WTC11 (cell line): Measurements from ENCODE around the gene LEF1. TPM values are rescaled to one million over a fixed set of nuclear protein-coding genes. Genes with fewer than 3 reads are reported as not detected.

Source experiments
- ATAC-seq: fragments of 200-7000 bp; cut with Tn5 transposase; 2 replicates; pipeline ENCODE4 v1.10.0; 2021; ENCODE audit warnings: mild to moderate bottlenecking, moderate library complexity
- CTCF ChIA-PET: fragments of 300-600 bp; sonication (Branson Sonifier 250); formaldehyde crosslinking; loops from one replicate; lab custom pipeline; 2021; ENCODE audit warnings: antibody characterized with exemption; lab: Charles Lee
- POLR2A ChIA-PET: fragments of 350-600 bp; sonication (Branson Sonifier 250); formaldehyde crosslinking; loops from one replicate; lab custom pipeline; 2021; ENCODE audit warnings: antibody characterized with exemption; lab: Charles Lee
- DNase-seq: peaks from one replicate; pipeline ENCODE4 v3.0.0; 2021; ENCODE audit warnings: low spot score
- H3K27ac Mint-ChIP-seq: 2 replicates; pipeline ENCODE4 v1.8.0; 2021; ENCODE audit warnings: mixed read lengths
- H3K27me3 Mint-ChIP-seq: 2 replicates; pipeline ENCODE4 v1.8.0; 2021; ENCODE audit warnings: low read depth, mild to moderate bottlenecking, moderate library complexity, mixed read lengths
- H3K36me3 Mint-ChIP-seq: 2 replicates; pipeline ENCODE4 v1.8.0; 2021; ENCODE audit warnings: mixed read lengths
- H3K4me1 Mint-ChIP-seq: 2 replicates; pipeline ENCODE4 v1.8.0; 2022; ENCODE audit warnings: mixed read lengths
- H3K4me3 Mint-ChIP-seq: 2 replicates; pipeline ENCODE4 v1.8.0; 2021; ENCODE audit warnings: mild to moderate bottlenecking, moderate library complexity, mixed read lengths
- H3K9me3 Mint-ChIP-seq: 2 replicates; pipeline ENCODE4 v1.8.0; 2021; ENCODE audit warnings: mixed read lengths
- ELF4 ChIP-seq: sonication (generic); formaldehyde crosslinking; IDR thresholded peaks from 2 replicates; pipeline ENCODE4 v1.8.1; 2022; ENCODE audit warnings: low read depth, mild to moderate bottlenecking, moderate library complexity, missing genetic modification reagents
- GABPB1 ChIP-seq: sonication (generic); formaldehyde crosslinking; IDR thresholded peaks from 2 replicates; pipeline ENCODE4 v1.8.1; 2023; ENCODE audit warnings: mild to moderate bottlenecking, missing genetic modification reagents
- GRHL2 ChIP-seq: fragments of 250-450 bp; sonication (Bioruptor Pico); IDR thresholded peaks from 2 replicates; pipeline ENCODE4 v1.8.0; 2022; ENCODE audit warnings: mild to moderate bottlenecking, moderate library complexity; ENCODE audit not compliant: insufficient replicate concordance, severe bottlenecking
- HMGA2 ChIP-seq: fragments of 250-450 bp; sonication (Bioruptor Pico); IDR thresholded peaks from 2 replicates; pipeline ENCODE4 v1.4.0; 2021; ENCODE audit warnings: mild to moderate bottlenecking, moderate library complexity
- NR1H2 ChIP-seq: sonication (generic); formaldehyde crosslinking; IDR thresholded peaks from 2 replicates; pipeline ENCODE4 v1.9.0; 2021; ENCODE audit warnings: mild to moderate bottlenecking, moderate library complexity, missing genetic modification reagents
- SMAD3 ChIP-seq: sonication (generic); formaldehyde crosslinking; IDR thresholded peaks from 2 replicates; pipeline ENCODE4 v1.8.0; 2022; ENCODE audit warnings: missing genetic modification reagents, mild to moderate bottlenecking, borderline replicate concordance
- SP1 ChIP-seq: sonication (generic); formaldehyde crosslinking; conservative IDR thresholded peaks from 2 replicates; pipeline ENCODE4 v1.8.1; 2022; ENCODE audit warnings: missing genetic modification reagents
- ZNF219 ChIP-seq: sonication (generic); formaldehyde crosslinking; IDR thresholded peaks from 2 replicates; pipeline ENCODE4 v1.8.0; 2023; ENCODE audit warnings: missing genetic modification reagents, mild to moderate bottlenecking, borderline replicate concordance
- ZNF423 ChIP-seq: fragments of 250-450 bp; sonication (Bioruptor Pico); IDR thresholded peaks from 2 replicates; pipeline ENCODE4 v2.1.2; 2022; ENCODE audit warnings: mild to moderate bottlenecking, moderate library complexity
- total RNA-seq: library from RNA; stranded (reverse); gene quantifications from 3 replicates; pipeline ENCODE4 v1.2.3, GENCODE V29; 2021
- TF ChIP-seq, protein P1 (sequence below): sonication (generic); formaldehyde crosslinking; IDR thresholded peaks from 2 replicates; pipeline ENCODE4 v1.8.0; 2023; ENCODE audit warnings: missing genetic modification reagents, mild to moderate bottlenecking, borderline replicate concordance
- TF ChIP-seq, protein P2 (sequence below): fragments of 250-450 bp; sonication (Bioruptor Pico); conservative IDR thresholded peaks from 2 replicates; pipeline ENCODE4 v1.9.0; 2021; ENCODE audit warnings: mild to moderate bottlenecking
- TF ChIP-seq, protein P3 (sequence below): sonication (generic); formaldehyde crosslinking; IDR thresholded peaks from 2 replicates; pipeline ENCODE4 v1.8.0; 2022; ENCODE audit warnings: missing genetic modification reagents
- TF ChIP-seq, protein P4 (sequence below): fragments of 250-450 bp; sonication (Bioruptor Pico); IDR thresholded peaks from 2 replicates; pipeline ENCODE4 v1.9.0; 2021; ENCODE audit warnings: mild to moderate bottlenecking, borderline replicate concordance
- TF ChIP-seq, protein P5 (sequence below): sonication (generic); formaldehyde crosslinking; IDR thresholded peaks from 2 replicates; pipeline ENCODE4 v1.8.1; 2023; ENCODE audit warnings: mild to moderate bottlenecking, moderate library complexity, missing genetic modification reagents
- TF ChIP-seq, protein P6 (sequence below): sonication (generic); formaldehyde crosslinking; IDR thresholded peaks from 2 replicates; pipeline ENCODE4 v1.8.0; 2023; ENCODE audit warnings: mild to moderate bottlenecking, missing genetic modification reagents

LEF1 gene
- total RNA-seq, 1 experiment from 2014 or later = 1.3 TPM

DNA sequence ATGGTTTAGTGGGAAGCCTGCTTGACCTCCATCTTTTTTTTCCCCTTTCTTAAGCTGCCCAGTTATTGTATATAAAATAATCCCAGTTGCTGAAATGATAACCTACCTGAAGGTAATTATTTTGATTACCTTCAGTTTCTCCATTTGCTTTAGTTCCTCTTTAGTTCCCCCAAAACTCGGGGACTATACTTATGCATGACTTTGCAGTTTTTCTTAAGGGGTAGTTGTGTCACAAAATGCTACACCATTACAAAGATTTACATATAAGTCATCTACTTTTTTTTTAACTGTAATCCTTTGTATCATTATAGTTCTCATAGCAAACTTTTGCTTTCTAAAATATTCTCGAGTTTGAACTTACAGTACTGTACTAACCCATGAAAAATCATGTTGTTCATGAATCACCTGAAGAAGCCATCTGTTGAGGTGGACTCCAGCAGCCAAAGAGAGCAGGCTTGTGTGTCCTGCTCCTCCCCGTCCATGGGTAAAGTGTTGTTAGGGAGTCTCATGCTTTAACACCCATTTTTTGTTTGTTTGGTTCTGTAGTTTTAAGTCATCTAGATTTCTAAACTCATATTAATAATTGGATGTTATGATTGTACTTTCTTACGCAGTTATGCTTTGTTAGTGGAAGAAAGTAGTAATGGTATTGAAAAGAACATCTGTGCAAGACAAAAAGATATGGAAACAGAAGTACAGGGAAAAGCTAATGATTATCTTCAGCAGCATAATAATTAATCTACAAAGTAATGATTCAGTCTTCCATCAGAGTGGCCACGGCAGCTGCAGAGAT is 144.5 kb downstream of the LEF1 start:
- Mint-ChIP-seq H3K27ac (no peak overlapping the region), H3K9me3 (no peaks in the 10 kb centered on the region), H3K36me3 (peaks cover 64% of the 10 kb centered on the region)
- ChIA-PET POLR2A (no interaction called here), CTCF (interaction anchor here (0.6 kb wide), 1 partner anchor 131 kb away, joined by 3 read pairs; no protein-coding TSS in a partner anchor)
- ATAC-seq = no peak
- TF ChIP-seq ZNF423 (CRISPR knock-in tag) (no peak), ELF4 (CRISPR knock-in tag) (no peak), HMGA2 (CRISPR knock-in tag) (no peak), GRHL2 (CRISPR knock-in tag) (no peak), NR1H2 (CRISPR knock-in tag) (no peak), SP1 (no peak), SMAD3 (CRISPR knock-in tag) (no peak), GABPB1 (CRISPR knock-in tag) (no peak), ZNF219 (no peak)
- TF ChIP-seq, protein P1, sequence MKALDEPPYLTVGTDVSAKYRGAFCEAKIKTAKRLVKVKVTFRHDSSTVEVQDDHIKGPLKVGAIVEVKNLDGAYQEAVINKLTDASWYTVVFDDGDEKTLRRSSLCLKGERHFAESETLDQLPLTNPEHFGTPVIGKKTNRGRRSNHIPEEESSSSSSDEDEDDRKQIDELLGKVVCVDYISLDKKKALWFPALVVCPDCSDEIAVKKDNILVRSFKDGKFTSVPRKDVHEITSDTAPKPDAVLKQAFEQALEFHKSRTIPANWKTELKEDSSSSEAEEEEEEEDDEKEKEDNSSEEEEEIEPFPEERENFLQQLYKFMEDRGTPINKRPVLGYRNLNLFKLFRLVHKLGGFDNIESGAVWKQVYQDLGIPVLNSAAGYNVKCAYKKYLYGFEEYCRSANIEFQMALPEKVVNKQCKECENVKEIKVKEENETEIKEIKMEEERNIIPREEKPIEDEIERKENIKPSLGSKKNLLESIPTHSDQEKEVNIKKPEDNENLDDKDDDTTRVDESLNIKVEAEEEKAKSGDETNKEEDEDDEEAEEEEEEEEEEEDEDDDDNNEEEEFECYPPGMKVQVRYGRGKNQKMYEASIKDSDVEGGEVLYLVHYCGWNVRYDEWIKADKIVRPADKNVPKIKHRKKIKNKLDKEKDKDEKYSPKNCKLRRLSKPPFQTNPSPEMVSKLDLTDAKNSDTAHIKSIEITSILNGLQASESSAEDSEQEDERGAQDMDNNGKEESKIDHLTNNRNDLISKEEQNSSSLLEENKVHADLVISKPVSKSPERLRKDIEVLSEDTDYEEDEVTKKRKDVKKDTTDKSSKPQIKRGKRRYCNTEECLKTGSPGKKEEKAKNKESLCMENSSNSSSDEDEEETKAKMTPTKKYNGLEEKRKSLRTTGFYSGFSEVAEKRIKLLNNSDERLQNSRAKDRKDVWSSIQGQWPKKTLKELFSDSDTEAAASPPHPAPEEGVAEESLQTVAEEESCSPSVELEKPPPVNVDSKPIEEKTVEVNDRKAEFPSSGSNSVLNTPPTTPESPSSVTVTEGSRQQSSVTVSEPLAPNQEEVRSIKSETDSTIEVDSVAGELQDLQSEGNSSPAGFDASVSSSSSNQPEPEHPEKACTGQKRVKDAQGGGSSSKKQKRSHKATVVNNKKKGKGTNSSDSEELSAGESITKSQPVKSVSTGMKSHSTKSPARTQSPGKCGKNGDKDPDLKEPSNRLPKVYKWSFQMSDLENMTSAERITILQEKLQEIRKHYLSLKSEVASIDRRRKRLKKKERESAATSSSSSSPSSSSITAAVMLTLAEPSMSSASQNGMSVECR (CRISPR knock-in tag) = no peak
- TF ChIP-seq, protein P2, sequence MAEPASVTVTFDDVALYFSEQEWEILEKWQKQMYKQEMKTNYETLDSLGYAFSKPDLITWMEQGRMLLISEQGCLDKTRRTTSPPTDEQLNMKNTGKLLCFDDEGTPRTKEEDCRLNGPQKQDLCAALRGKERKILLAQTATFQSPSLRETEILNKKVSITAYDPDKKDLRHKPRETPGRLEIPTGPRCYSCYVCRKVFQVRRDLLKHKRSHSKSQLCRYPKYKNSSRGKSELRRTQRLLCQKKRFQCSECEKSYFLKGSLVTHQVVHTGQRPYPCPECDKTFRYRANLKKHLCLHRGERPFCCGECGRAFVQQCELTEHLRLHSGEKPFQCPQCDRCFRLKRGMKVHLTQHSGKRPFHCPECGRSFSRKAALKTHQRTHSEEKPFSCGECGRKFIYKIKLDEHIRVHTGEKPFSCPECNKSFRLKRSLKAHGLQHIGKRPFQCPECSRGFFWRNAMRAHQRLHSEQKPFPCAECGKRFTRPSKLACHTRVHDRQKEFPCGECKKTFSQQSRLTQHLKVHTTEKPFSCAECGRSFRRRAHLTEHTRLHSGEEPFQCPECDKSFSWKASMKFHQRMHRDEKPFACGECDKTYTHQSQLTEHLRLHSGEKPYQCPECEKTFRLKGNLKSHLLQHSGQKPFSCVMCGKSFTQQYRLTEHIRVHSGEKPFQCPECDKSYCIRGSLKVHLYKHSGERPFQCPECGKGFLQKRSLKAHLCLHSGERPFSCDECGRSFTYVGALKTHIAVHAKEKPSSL (CRISPR knock-in tag) = no peak
- TF ChIP-seq, protein P3, sequence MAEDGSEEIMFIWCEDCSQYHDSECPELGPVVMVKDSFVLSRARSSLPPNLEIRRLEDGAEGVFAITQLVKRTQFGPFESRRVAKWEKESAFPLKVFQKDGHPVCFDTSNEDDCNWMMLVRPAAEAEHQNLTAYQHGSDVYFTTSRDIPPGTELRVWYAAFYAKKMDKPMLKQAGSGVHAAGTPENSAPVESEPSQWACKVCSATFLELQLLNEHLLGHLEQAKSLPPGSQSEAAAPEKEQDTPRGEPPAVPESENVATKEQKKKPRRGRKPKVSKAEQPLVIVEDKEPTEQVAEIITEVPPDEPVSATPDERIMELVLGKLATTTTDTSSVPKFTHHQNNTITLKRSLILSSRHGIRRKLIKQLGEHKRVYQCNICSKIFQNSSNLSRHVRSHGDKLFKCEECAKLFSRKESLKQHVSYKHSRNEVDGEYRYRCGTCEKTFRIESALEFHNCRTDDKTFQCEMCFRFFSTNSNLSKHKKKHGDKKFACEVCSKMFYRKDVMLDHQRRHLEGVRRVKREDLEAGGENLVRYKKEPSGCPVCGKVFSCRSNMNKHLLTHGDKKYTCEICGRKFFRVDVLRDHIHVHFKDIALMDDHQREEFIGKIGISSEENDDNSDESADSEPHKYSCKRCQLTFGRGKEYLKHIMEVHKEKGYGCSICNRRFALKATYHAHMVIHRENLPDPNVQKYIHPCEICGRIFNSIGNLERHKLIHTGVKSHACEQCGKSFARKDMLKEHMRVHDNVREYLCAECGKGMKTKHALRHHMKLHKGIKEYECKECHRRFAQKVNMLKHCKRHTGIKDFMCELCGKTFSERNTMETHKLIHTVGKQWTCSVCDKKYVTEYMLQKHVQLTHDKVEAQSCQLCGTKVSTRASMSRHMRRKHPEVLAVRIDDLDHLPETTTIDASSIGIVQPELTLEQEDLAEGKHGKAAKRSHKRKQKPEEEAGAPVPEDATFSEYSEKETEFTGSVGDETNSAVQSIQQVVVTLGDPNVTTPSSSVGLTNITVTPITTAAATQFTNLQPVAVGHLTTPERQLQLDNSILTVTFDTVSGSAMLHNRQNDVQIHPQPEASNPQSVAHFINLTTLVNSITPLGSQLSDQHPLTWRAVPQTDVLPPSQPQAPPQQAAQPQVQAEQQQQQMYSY (CRISPR knock-in tag) = no peak
- TF ChIP-seq, protein P4, sequence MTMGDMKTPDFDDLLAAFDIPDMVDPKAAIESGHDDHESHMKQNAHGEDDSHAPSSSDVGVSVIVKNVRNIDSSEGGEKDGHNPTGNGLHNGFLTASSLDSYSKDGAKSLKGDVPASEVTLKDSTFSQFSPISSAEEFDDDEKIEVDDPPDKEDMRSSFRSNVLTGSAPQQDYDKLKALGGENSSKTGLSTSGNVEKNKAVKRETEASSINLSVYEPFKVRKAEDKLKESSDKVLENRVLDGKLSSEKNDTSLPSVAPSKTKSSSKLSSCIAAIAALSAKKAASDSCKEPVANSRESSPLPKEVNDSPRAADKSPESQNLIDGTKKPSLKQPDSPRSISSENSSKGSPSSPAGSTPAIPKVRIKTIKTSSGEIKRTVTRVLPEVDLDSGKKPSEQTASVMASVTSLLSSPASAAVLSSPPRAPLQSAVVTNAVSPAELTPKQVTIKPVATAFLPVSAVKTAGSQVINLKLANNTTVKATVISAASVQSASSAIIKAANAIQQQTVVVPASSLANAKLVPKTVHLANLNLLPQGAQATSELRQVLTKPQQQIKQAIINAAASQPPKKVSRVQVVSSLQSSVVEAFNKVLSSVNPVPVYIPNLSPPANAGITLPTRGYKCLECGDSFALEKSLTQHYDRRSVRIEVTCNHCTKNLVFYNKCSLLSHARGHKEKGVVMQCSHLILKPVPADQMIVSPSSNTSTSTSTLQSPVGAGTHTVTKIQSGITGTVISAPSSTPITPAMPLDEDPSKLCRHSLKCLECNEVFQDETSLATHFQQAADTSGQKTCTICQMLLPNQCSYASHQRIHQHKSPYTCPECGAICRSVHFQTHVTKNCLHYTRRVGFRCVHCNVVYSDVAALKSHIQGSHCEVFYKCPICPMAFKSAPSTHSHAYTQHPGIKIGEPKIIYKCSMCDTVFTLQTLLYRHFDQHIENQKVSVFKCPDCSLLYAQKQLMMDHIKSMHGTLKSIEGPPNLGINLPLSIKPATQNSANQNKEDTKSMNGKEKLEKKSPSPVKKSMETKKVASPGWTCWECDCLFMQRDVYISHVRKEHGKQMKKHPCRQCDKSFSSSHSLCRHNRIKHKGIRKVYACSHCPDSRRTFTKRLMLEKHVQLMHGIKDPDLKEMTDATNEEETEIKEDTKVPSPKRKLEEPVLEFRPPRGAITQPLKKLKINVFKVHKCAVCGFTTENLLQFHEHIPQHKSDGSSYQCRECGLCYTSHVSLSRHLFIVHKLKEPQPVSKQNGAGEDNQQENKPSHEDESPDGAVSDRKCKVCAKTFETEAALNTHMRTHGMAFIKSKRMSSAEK (CRISPR knock-in tag) = no peak
- TF ChIP-seq, protein P5, sequence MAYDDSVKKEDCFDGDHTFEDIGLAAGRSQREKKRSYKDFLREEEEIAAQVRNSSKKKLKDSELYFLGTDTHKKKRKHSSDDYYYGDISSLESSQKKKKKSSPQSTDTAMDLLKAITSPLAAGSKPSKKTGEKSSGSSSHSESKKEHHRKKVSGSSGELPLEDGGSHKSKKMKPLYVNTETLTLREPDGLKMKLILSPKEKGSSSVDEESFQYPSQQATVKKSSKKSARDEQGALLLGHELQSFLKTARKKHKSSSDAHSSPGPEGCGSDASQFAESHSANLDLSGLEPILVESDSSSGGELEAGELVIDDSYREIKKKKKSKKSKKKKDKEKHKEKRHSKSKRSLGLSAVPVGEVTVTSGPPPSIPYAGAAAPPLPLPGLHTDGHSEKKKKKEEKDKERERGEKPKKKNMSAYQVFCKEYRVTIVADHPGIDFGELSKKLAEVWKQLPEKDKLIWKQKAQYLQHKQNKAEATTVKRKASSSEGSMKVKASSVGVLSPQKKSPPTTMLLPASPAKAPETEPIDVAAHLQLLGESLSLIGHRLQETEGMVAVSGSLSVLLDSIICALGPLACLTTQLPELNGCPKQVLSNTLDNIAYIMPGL (CRISPR knock-in tag) = no peak
- TF ChIP-seq, protein P6, sequence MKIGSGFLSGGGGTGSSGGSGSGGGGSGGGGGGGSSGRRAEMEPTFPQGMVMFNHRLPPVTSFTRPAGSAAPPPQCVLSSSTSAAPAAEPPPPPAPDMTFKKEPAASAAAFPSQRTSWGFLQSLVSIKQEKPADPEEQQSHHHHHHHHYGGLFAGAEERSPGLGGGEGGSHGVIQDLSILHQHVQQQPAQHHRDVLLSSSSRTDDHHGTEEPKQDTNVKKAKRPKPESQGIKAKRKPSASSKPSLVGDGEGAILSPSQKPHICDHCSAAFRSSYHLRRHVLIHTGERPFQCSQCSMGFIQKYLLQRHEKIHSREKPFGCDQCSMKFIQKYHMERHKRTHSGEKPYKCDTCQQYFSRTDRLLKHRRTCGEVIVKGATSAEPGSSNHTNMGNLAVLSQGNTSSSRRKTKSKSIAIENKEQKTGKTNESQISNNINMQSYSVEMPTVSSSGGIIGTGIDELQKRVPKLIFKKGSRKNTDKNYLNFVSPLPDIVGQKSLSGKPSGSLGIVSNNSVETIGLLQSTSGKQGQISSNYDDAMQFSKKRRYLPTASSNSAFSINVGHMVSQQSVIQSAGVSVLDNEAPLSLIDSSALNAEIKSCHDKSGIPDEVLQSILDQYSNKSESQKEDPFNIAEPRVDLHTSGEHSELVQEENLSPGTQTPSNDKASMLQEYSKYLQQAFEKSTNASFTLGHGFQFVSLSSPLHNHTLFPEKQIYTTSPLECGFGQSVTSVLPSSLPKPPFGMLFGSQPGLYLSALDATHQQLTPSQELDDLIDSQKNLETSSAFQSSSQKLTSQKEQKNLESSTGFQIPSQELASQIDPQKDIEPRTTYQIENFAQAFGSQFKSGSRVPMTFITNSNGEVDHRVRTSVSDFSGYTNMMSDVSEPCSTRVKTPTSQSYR (CRISPR knock-in tag) = no peak
- TF ChIP-seq, all 79 proteins: peak for 0
- no peak overlapping the region for H3K4me3 Mint-ChIP-seq
- H3K4me1 Mint-ChIP-seq = peaks cover 9% of the 10 kb centered on the region
- no peak for DNase-seq
- H3K27me3 Mint-ChIP-seq = no peaks in the 10 kb centered on the region
